K562 (cell line): ENCODE results near the gene PPP4R4. TPM values are rescaled to one million over a fixed set of nuclear protein-coding genes. Genes with fewer than 3 reads are reported as not detected.

Source experiments
- ATAC-seq: fragments of 200-7000 bp; cut with Tn5 transposase; 3 replicates; pipeline ENCODE4 v1.9.1; 2020; ENCODE audit warnings: moderate library complexity
- BruUV-seq: library from RNA; stranded (reverse); fragments of 400-500 nt; replicated peaks from 2 replicates; lab custom pipeline; 2021; lab: Mats Ljungman, UMichigan
- CTCF ChIA-PET: fragments of 300-600 bp; formaldehyde crosslinking; extraction: SDS; loops from one replicate; lab custom pipeline; 2021; ENCODE audit warnings: low intra/inter-chr PET ratio; lab: Yijun Ruan, JAX
- POLR2A ChIA-PET: fragments of 300-600, 350-650 bp; sonication (Branson Sonifier 250); formaldehyde crosslinking; extraction: SDS; loops from one replicate; lab custom pipeline; 2021; ENCODE audit warnings: antibody characterized with exemption, inconsistent platforms; lab: Yijun Ruan, JAX
- DNase-seq, 4 experiments: peaks; one replicate each; pipeline versions ENCODE4 v3.0.0 to v3.0.0-alpha.2; 2011 to 2018; ENCODE audit warnings: low spot score in 3 of 4, mixed read lengths in 3 of 4; ENCODE audit errors: extremely low read depth in 1 of 4
- FAIRE-seq: peaks from 2 replicates; lab custom pipeline; 2011; peaks lifted over from hg19 to GRCh38; lab: Jason Lieb, UNC
- H2AFZ ChIP-seq: 2 replicates; pipeline ENCODE4 v1.6.0; 2011; ENCODE audit warnings: low read depth, low read length, control low read depth, inconsistent platforms
- H3K27ac ChIP-seq: fragments of 200-600 bp; 3 replicates; pipeline ENCODE4 v1.8.0; 2011; ENCODE audit warnings: low read depth, mild to moderate bottlenecking, control low read depth, inconsistent platforms, low read length, moderate library complexity, mixed read lengths; ENCODE audit errors: extremely low read depth
- H3K27me3 ChIP-seq, 2 experiments: fragments of 300-600 bp in 1 of 2; 2 replicates in 1 of 2; 3 replicates in 1 of 2; pipeline versions ENCODE4 v1.6.0 to v1.8.0; 2011; ENCODE audit warnings: inconsistent platforms in 2 of 2, low read length in 2 of 2, mild to moderate bottlenecking in 1 of 2, mixed read lengths in 1 of 2, moderate library complexity in 1 of 2; ENCODE audit not compliant: control insufficient read depth in 2 of 2, insufficient read depth in 2 of 2
- H3K36me3 ChIP-seq: fragments of 300-600 bp; 3 replicates; pipeline ENCODE4 v1.8.0; 2011; ENCODE audit warnings: mild to moderate bottlenecking, low read length, inconsistent platforms; ENCODE audit not compliant: control insufficient read depth, insufficient read depth
- H3K4me1 ChIP-seq, 2 experiments: fragments of 200-600 bp in 1 of 2; replicated peaks in 1 of 2; 2 replicates in 1 of 2; 3 replicates in 1 of 2; pipeline versions ENCODE4 v1.5.1 to v1.8.0; 2011; ENCODE audit warnings: inconsistent platforms in 2 of 2, low read length in 2 of 2, mild to moderate bottlenecking in 1 of 2, mixed read lengths in 1 of 2, moderate library complexity in 1 of 2; ENCODE audit not compliant: control insufficient read depth in 2 of 2, insufficient read depth in 2 of 2
- H3K4me2 ChIP-seq: 2 replicates; pipeline ENCODE4 v1.6.1; 2011; ENCODE audit warnings: low read length, control low read depth, inconsistent platforms, mixed read lengths; ENCODE audit not compliant: insufficient read depth
- H3K4me3 ChIP-seq: fragments of 200-600 bp; sonication (generic), shearing (Covaris generic); 2 replicates; pipeline ENCODE4 v1.5.1; 2016; ENCODE audit warnings: control low read depth, inconsistent platforms
- H3K79me2 ChIP-seq: fragments of 200-600 bp; 3 replicates; pipeline ENCODE4 v1.8.0; 2011; ENCODE audit warnings: low read length, inconsistent platforms; ENCODE audit not compliant: control insufficient read depth, insufficient read depth
- H3K9ac ChIP-seq, 2 experiments: 2 replicates each; pipeline versions ENCODE4 v1.6.0 to v1.6.1; 2011; ENCODE audit warnings: low read depth in 2 of 2, low read length in 2 of 2, control low read depth in 1 of 2, inconsistent platforms in 1 of 2, mild to moderate bottlenecking in 1 of 2, mixed read lengths in 1 of 2; ENCODE audit not compliant: insufficient read depth in 1 of 2
- H3K9me1 ChIP-seq: one replicate; pipeline ENCODE4 v1.6.0; 2011; ENCODE audit warnings: inconsistent platforms, mild to moderate bottlenecking, low read length, moderate library complexity; ENCODE audit not compliant: control insufficient read depth, insufficient read depth
- H3K9me3 ChIP-seq: replicated peaks from 2 replicates; pipeline ENCODE4 v1.5.1; 2011; ENCODE audit warnings: low read depth, low read length, inconsistent platforms; ENCODE audit not compliant: control insufficient read depth, insufficient read depth
- H4K20me1 ChIP-seq: replicated peaks from 2 replicates; pipeline ENCODE4 v1.6.1; 2011; ENCODE audit warnings: low read length, inconsistent platforms, mixed read lengths; ENCODE audit not compliant: control insufficient read depth, insufficient read depth
- NCOA6 ChIP-seq: fragments of 450-650 bp; IDR thresholded peaks from 2 replicates; pipeline ENCODE4 v1.6.1; 2017; ENCODE audit warnings: mild to moderate bottlenecking
- POLR2G ChIP-seq: fragments of 200-400 bp; formaldehyde crosslinking; IDR thresholded peaks from 2 replicates; pipeline ENCODE4 v1.6.1; 2017; ENCODE audit warnings: low read depth, mild to moderate bottlenecking, antibody characterized with exemption, low read length, moderate library complexity
- RNF2 ChIP-seq: sonication (generic); IDR thresholded peaks from 2 replicates; pipeline ENCODE4 v1.6.1; 2016
- SIX5 ChIP-seq, 2 experiments: IDR thresholded peaks; 2 replicates each; pipeline ENCODE4 v1.6.1; 2011; ENCODE audit warnings: low read length in 2 of 2, borderline replicate concordance in 1 of 2, low read depth in 1 of 2, mild to moderate bottlenecking in 1 of 2, moderate library complexity in 1 of 2; ENCODE audit not compliant: insufficient read depth in 1 of 2
- ZNF764 ChIP-seq: fragments of 250-450 bp; sonication (Bioruptor Pico); IDR thresholded peaks from 2 replicates; pipeline ENCODE4 v1.4.0; 2020; ENCODE audit warnings: low read depth, mild to moderate bottlenecking, moderate library complexity
- WGBS: fragments of 100-300 bp; shearing (Covaris generic); methylation state at CpG from one replicate; pipeline ENCODE4 v1.1.6; 2016; ENCODE audit warnings: low coverage, mixed read lengths; ENCODE audit not compliant: insufficient coverage; ENCODE audit errors: missing lambda C conversion rate; 5-methylcytosine and 5-hydroxymethylcytosine counted together
- in situ Hi-C: fragments of 300-500 bp; cut with MboI; formaldehyde crosslinking; loops from 4 replicates; pipeline ENCODE4 v1.15.0; 2018; ENCODE audit warnings: inconsistent platforms, mixed read lengths
- intact Hi-C: fragments of 100-400 bp; cut with micrococcal nuclease; formaldehyde crosslinking; loops from 2 replicates; pipeline ENCODE4 v1.14.2; 2022
- polyA plus RNA-seq, 8 experiments: library from polyadenylated mRNA; depleted of rRNA in 4 of 8; stranded (reverse) in 5 of 8; unstranded in 3 of 8; fragments of >200 nt; fragmentation: Nextera tagmentation in 2 of 8; fragmentation: Illumina TruSeq in 1 of 8; extraction: Ambion mirVana in 2 of 8; extraction: Trizol in 1 of 8; gene quantifications; 2 replicates each; pipeline versions ENCODE4 v1.2.1 to v1.2.3, GENCODE V29; 2011 to 2014; ENCODE audit warnings: inconsistent platforms in 1 of 8, missing spikeins in 1 of 8
- total RNA-seq, 7 experiments: library from RNA; depleted of rRNA in 6 of 7; stranded (reverse); fragments of >200 nt in 6 of 7; fragmentation: Illumina TruSeq in 2 of 7; extraction: Trizol in 2 of 7; gene quantifications; 2 replicates each; pipeline versions ENCODE4 v1.2.1 to v1.2.3, GENCODE V29; 2011 to 2021; ENCODE audit warnings: low replicate concordance in 1 of 7

PPP4R4 gene
- total and polyA plus RNA-seq, 9 of the 15 experiments (the other 6 are each of a cell fraction or from before 2014, with no cell fraction given) = 0.11 to 0.26 TPM; not detected in 7

DNA sequence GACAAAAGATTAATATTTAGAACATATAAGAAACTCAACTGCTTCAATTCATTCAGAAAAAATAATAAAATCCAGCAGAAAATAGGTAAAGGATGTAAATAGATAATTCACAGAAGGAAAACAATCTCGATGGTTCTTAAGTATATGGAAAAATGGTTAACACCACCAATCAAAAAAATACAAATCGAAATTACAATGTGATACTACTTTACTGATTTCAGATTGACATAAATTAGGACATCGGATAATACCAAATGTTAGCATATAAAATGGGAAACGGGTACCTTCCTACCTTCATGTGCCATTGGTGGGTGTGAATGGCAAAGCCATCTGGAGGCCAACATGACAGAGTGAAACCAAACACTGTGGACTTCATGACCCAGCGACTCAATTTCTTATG, 1.6 kb upstream of the PPP4R4 start:
- ATAC-seq (no peak), FAIRE-seq (no peak), DNase-seq (no peak)
- H3K4me3 ChIP-seq = no peak overlapping the region
- TF ChIP-seq RNF2 (peak; percentile 21; the same call in 1 of the 2 replicates), SIX5 (IDR thresholded peaks at IDR 0.05; ENCODE audit: borderline replicate concordance in 1 of 2, insufficient read depth in 1 of 2, low read depth in 1 of 2, low read length in 2 of 2) (no peak)
- no peak overlapping the region for H2AFZ ChIP-seq
- H3K9me1 ChIP-seq = no peaks in the 10 kb centered on the region
- no peaks in the 10 kb centered on the region for H3K9me3 ChIP-seq
- no peaks in the 10 kb centered on the region for H3K79me2 ChIP-seq
- ChIA-PET POLR2A (no interaction called here), CTCF (no interaction called here)
- H4K20me1 ChIP-seq = no peaks in the 10 kb centered on the region
- H3K27me3 ChIP-seq = peaks cover 2% of the 10 kb centered on the region in 2 experiments; a peak in 4 of 5 replicates
- 30% methylated on average over 5 of the region's 5 CpGs for WGBS
- no peak overlapping the region for H3K27ac ChIP-seq
- peaks cover 0 to 16% of the 10 kb centered on the region in 2 experiments; a peak in 2 of 5 replicates for H3K4me1 ChIP-seq
- H3K36me3 ChIP-seq = no peaks in the 10 kb centered on the region
- in situ Hi-C loops (no loop called here), intact Hi-C loops (no loop called here)
- BruUV-seq = no TSS peak
- H3K9ac ChIP-seq = no peak overlapping the region
- H3K4me2 ChIP-seq = no peak overlapping the region

DNA sequence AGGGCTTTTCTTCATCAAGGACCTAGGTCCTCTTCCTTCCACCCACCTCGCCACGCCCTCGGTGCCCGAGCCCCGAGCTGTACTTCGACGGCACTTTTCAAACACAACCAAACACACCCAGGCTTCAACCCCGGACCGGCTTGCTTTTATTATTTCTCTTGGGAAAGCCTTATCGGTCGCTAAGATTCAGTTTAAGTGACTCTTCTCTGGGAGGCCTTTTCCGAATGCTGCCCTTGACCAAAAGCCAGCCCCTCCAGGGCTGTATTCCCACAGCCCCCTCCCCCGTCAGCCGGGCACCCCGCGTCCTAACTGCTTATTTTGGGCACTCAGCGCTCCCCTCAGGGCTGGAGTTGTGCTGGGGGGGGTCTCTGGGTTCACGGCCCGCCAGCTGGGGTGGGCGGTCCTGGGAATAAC, 644 bp upstream of the PPP4R4 start:
- H3K27ac ChIP-seq = no peak overlapping the region
- DNase-seq (peak in 1 of 4 experiments; percentile 8), FAIRE-seq (no peak), ATAC-seq (peak; percentile 27)
- H3K36me3 ChIP-seq = no peaks in the 10 kb centered on the region
- in situ Hi-C loops (no loop called here), intact Hi-C loops (no loop called here)
- H3K4me3 ChIP-seq = peak overlapping the region; percentile 49
- peak overlapping the region in 1 of 2 experiments; percentile 82; a peak in 2 of 4 replicates for H3K9ac ChIP-seq
- H3K9me3 ChIP-seq = no peaks in the 10 kb centered on the region
- peaks cover 0 to 16% of the 10 kb centered on the region in 2 experiments; a peak in 2 of 5 replicates for H3K4me1 ChIP-seq
- no peaks in the 10 kb centered on the region for H3K9me1 ChIP-seq
- no peaks in the 10 kb centered on the region for H4K20me1 ChIP-seq
- H2AFZ ChIP-seq = peak overlapping the region; percentile 80
- peak overlapping the region; percentile 66 for H3K4me2 ChIP-seq
- peaks cover 0 to 2% of the 10 kb centered on the region in 2 experiments; a peak in 3 of 5 replicates for H3K27me3 ChIP-seq
- BruUV-seq = no TSS peak
- under 1% methylated on average over 16 of the region's 20 CpGs for WGBS
- ChIA-PET CTCF (no interaction called here), POLR2A (interaction anchor here (0.7 kb wide), 1 partner anchor 144 kb away, joined by 4 read pairs; no protein-coding TSS in a partner anchor)
- no peaks in the 10 kb centered on the region for H3K79me2 ChIP-seq
- TF ChIP-seq POLR2G (0 out of 2 replicates have a peak, but pooled peaks have one; percentile 45), ZNF764 (CRISPR knock-in tag) (no peak), NCOA6 (peak; percentile 47; the same call in 1 of the 2 replicates)
